ENCODE data around the gene DSC1.
"Not testable (repeated sequence)": the region's sequence is repeated elsewhere in the genome, so short reads cannot be mapped to it uniquely, and the experiment has no call there.

Gene DSC1

GRCh38 chr18:31162825-31163435 lies at the start of gene DSC1:
Gene DSC1, minus strand, starts transcription at chr18:31162856. Its CDS starts 262 bp downstream, at chr18:31162594.
- DNase-seq, result peak; percentile 2

GRCh38 chr18:31211047-31211446 lies 48.4 kb upstream of the DSC1 start:
- no peak for DNase-seq

GRCh38 chr18:31209041-31209440 lies 46.4 kb upstream of the DSC1 start:
- DNase-seq, result no peak

GRCh38 chr18:31207391-31207790 lies 44.7 kb upstream of the DSC1 start:
- DNase-seq, result no peak

GRCh38 chr18:31206787-31207381 lies 44.2 kb upstream of the DSC1 start:
- peak; percentile 72 for DNase-seq

GRCh38 chr18:31206071-31206470 lies 43.4 kb upstream of the DSC1 start:
- DNase-seq, result no peak

- no peak for DNase-seq
Observed at GRCh38 chr18:31205273-31205672, 42.6 kb upstream of the DSC1 start.

- no peak for DNase-seq
Observed at GRCh38 chr18:31204833-31205232, 42.2 kb upstream of the DSC1 start.

GRCh38 chr18:31204166-31204565 lies 41.5 kb upstream of the DSC1 start:
- peak; percentile 17 for DNase-seq

- DNase-seq, result no peak
Observed at GRCh38 chr18:31203794-31204148, 41.1 kb upstream of the DSC1 start.

- peak; percentile 82 for DNase-seq
Observed at GRCh38 chr18:31203096-31203793, 40.6 kb upstream of the DSC1 start.

GRCh38 chr18:31199190-31199769 lies 36.6 kb upstream of the DSC1 start:
- peak; percentile 57 for DNase-seq

GRCh38 chr18:31197676-31198075 lies 35.0 kb upstream of the DSC1 start:
- DNase-seq, result no peak

- no peak for DNase-seq
Observed at GRCh38 chr18:31195063-31195462, 32.4 kb upstream of the DSC1 start.

GRCh38 chr18:31192086-31192776 lies 29.6 kb upstream of the DSC1 start:
- no peak for DNase-seq

- DNase-seq, result no peak
Observed at GRCh38 chr18:31190919-31191318, 28.3 kb upstream of the DSC1 start.

- no peak for DNase-seq
Observed at GRCh38 chr18:31189757-31190156, 27.1 kb upstream of the DSC1 start.

GRCh38 chr18:31185186-31185950 lies 22.7 kb upstream of the DSC1 start:
- no peak for DNase-seq

GRCh38 chr18:31183302-31183701 lies 20.6 kb upstream of the DSC1 start:
- DNase-seq, result no peak

- DNase-seq, result not testable (repeated sequence)
Observed at GRCh38 chr18:31177369-31177768, 14.7 kb upstream of the DSC1 start.

- DNase-seq, result no peak
Observed at GRCh38 chr18:31176531-31176930, 13.9 kb upstream of the DSC1 start.

GRCh38 chr18:31171144-31171839 lies 8.6 kb upstream of the DSC1 start:
- DNase-seq, result no peak

Measured in hematopoietic multipotent progenitor cell treated with erythropoietin and hydrocortisone succinate and interleukin-3 and kit ligand, for 4 days (in vitro differentiated cells).